ENCODE measurements around the gene NSL1.

NSL1 gene

DNA sequence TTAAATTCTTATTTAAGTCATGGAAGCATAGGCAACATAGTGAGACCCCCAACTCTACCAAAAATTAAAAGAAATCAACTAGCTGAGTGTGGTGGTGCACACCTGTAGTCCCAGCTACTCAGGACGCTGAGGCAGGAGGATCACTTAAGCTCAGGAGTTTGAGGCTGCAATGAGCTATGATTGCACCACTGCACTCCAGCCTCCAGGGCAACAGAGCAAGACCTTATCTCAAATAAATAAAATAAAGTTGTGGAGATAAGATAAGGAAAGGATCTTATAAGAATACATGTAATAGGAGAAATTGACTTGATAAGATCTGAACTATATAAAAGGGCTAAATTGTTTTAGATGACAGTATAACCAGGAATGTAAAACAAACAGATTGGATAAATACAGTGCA, 89.7 kb downstream of the NSL1 start:
- DNase-seq, result no peak

DNA sequence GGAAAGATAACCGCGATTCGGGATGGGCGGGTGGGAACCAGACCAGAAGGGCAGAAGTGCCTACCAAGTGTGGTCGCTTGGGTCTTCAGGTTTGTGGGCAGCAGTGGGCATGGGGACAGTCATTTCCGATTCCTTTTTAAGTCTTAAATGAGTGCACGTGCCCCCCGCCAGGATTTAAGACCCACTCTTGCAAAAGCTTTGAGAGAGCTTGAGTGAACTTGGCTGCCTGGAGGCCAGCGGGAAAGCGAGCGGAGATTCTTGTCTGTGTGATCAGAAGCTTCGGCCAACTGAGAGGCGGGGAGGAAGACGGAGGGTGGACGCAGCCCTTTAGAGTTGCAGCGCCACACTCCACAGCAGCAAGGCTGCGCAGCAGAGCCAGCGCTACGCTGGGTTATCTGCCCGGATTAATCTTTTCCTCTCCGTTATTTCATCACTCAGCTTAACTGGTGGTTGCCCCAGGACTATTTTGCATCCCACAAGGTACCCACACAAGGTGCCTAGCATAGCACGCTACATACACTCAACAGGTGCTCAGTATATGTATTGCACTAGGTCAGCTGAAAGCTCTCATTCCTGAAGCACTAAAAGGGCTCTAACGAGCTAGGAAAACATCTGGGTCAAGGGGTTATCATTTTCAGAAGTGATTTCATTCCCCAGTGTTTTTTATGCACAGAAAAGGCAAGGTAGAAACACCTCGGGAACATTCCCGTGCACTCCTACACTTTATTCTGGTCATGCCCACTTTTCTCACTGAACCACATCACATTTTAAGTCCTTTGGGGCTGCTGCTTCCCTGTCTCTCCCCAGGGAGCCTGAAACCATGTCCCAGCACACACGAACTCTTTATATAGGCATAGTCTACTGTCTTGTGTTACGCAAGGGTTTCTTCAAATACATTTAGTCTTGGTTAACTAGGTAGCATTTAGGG, 90.4 kb downstream of the NSL1 start:
- peak; percentile 33 for DNase-seq

DNA sequence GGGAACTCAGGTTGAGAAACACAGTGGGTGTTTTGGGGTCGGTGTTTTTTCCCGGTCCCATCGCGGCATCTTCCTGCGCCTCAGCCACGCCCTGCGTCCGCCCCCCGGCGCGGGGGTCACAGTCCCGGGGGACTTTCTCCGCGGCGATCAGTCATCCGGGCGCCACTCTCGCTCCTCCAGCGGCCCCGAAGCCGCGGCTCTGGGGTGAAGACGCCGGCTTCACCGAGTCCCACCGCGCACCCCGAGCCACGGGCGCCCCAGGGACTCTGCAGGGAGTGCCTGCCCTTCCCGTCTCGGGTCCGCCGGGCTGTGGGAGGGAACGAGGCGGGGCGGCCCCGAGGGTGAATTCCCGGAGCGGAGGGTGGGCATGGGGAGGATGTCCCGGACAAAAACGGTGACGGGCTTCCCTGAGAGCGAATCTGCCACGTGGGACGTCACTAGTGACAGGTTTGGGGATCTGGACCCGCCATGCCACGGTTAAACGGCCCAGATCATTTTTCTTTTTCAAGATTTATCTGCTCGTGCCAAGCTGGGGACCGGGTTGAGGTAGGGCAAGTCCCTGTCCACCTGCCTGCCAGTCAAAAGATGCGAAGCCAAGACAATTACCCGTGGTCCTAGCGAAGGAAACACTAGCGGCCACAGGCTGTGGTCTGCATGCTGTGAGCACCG, 91.2 kb downstream of the NSL1 start:
- peak; percentile 51 for DNase-seq

DNA sequence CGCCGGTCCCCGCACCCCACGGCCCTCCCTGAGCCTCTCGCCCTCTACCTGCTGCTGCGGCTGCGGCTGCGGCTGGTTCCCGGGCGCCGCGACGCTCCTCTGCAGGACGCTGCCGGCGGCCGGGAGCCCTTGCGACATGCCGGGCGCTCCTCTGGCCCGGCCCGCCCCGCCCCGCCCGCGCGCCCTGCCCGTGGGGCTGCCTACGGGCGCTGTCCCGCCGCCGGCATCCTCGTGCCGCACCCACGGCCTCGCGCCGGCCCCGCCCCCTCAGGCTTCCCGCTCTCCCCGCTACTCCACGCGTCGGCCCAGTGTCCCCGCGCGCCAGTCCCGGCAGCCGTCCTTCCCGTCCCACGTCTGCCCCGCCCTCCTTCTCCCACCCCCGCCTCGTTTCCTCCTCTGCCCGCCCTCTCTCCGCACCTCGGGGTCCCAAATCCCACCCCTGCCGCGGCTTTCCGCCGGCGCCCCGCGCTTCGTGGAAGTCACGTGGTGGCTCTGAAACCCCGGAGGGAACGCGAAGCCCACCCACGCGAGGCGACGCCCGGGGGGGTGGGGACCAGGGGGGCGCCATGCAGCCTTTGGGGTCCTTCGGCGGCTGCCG, 91.9 kb downstream of the NSL1 start, which contains the start of gene BATF3:
Gene BATF3, minus strand, starts transcription at position 216 of the 598 bp plus-strand sequence. Its CDS starts 78 bp downstream, at position 138.
- peak; percentile 67 for DNase-seq

DNA sequence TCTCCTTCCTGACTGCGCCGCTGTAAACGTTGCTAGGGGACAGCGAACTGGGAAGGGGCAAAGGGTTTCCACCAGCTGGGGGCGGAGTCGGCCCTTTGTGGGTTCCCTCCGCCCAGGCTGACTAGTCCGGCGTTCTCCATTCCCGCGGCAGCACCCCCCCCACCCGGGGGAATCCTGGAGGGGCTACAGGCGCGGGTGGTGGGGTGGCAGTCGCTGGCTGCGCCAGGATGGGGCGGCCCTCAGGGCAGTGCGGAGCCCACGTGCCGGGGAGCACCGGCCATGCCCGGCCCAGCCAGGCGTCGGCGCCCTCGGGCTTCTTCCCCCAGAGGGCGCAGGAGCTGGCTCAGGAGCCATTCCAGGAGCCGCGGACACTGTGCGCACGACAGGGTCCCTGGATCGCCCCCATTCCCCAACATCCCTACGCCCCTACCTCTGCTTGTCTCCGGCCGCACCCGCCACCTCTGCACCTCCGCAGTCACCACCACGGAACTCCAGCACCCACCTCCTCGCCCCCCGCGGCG, 92.4 kb downstream of the NSL1 start:
- peak; percentile 59 for DNase-seq

DNA sequence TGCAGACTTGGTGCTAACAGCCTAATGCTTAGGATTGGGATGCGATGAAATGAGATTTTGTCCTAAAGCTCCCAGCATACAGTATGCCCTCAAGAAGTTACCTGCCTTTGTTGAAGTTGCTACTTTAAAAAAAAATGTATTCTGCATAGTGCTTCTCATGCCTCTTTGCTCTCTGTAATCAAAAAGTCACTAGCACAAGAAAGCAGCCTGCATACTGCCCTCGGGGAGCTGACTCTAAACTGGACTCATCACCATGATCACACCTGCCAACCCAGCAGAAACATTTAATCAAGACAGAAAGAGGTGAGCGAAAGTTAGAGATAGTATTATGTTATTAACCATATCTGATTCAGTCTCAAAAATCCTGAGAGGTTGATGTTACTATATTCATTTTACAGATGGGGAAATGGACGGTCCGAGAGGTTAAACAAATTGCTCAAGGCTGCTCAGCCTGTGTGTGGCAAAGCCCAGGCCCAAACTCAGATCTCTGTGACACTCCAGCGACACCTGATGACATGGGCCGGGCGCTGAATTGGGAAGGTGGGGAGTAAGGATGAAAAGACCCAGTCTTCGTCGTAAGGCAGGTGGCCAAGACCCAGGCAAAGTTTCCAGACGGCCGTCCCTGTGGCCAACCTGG, 93.0 kb downstream of the NSL1 start:
- DNase-seq, result no peak

DNA sequence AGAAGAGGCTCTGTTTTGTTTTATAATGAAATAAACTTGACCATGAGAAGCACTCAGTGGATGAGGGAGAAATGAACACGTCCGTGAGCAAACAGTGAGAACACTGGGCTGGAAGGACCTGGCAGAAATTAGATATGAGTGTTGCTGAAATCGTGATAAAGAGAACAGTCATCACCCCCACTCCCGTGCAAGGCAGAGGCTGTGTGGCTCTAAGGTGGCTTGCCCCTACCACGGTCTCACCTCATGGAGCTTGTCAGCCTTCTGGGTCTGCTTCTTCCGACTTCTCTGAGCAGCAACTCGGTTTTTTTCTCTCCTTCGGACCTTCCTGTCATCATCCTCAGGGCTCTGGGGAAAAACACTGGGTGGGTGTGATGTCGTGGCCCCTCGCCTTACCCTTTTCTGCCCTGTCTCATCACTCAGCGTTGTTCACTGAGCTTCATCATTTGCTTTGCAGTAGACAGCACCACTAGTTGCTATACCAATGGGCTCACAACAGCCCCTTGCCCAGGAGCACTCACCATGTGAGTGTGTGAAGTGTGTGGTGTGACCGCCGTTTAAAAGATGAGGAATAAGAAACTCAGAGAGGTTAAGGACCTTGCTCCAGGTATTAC, 94.8 kb downstream of the NSL1 start:
- DNase-seq, result no peak

DNA sequence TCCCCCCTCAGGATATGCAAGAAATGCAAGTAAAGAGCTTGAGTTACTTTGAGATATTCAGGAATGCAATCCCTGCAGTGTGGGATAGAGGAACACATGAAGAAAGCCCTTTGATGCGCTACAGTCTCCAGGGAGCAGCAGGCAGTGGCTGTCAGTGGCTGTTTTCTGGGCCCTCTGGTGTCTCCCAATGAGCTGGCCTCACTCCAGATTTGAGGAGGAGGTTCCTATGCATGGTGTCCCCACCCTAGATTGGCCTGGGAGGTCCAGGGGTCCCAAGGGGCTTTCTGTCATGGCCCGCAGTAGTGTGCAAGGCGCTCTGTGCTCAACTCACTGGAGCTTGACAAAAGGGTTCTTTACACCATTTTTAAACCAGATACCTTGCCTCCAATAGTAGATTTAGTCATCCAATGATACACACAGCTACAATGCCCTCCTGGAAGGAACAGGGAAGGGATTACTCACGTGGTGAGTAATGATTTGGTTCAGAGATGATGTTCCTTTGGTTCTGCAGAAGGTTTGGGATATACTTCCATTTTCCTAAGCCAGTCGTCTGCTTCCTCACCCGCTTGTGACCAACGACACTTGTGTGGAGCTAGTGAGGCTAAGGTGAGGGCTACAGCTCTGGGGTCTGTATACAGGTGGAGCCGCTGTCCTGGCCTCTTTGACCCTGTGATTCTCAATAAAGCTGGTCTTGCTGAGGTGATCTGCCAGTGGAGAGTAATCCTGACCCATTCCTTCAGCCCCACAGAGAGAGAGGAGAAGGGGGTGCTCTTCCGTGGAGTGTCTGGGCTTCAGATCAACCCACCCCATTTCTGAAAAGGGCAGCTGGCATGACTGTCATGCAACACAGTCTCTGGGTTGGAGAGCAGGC, 98.6 kb downstream of the NSL1 start:
- DNase-seq, result no peak

DNA sequence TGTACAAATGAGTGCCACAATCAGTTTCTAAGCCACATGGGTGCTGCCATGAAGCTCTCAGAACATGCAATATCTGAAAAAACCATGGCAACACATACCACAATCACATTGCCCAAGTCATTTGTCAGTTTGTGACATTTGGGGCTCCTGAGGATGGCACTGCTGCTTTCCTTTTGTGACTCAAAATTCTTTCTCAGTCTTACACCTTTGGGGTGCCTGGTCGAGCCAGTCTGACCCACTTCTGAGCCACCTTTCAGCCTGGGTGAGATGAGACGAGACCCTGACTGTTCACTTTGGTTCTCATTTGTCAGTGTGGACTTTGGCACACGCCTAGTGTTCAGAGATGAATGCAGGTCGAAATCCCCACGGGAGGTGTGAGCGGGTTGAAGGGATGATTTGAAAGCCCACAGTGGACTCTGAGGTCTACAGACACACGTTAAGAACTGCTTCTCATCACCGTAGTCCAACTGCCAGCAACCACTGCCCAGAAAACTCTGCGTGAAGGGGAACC, 100.0 kb downstream of the NSL1 start:
- DNase-seq, result no peak

DNA sequence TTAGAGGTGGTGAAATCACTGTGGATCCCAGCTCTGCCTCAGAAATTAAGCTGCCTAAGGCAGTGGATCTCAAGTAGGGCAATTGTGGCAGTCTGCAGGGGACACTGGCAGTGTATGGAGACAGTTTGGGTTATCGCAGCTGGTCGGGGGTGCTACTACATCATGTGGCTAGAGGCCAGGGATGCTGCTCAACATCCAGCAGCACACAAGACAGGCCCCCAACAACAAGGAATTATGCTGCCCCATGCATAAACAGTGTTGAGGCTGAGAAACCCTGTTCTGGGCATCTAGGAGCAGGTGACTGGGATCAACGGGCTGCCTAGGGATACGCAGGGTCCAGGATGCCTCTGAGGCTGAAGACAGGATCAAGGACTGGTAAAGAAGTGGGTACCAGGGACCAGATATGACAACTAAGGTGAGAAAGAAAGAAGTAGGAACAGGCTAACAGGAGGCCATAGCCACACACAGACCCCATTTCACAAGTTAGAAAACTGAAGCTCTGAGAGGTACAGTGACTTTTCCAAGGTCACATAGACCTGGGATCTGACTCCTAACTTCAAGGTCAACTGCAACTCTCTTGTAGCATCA, 100.7 kb downstream of the NSL1 start:
- DNase-seq, result no peak

DNA sequence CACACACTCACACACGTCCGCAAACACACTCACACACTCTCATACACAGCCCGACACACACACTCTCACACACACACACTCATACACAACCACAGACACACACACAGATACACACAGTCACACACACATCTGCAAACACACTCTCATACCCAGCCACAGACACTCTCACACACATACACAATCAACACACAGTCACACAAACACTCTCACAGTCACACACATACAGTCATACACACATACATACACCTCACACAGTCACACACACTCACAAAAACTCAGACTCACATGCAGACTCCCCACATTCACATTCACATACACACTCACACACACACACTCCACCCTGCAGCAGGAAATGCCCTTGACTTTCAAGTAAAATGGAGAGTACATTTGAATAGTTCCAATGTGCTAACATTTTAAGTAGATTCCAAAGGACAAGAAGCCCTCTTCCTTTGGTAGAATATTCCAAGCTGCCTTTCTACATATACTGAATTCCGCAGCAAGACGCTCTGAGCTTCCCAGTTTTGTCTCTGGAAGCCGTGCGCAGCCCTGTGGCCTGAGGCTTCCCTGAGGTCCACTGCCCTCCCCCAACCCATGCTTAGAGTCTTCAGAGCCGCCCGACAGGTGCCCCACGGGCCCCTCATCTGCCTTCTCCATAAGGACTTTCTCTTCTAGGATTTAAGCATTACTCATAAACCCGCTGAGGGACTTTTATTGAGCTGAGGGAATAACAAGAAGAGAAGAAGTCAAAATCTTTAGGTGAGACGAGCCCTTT, 101.6 kb downstream of the NSL1 start:
- no peak for DNase-seq

DNA sequence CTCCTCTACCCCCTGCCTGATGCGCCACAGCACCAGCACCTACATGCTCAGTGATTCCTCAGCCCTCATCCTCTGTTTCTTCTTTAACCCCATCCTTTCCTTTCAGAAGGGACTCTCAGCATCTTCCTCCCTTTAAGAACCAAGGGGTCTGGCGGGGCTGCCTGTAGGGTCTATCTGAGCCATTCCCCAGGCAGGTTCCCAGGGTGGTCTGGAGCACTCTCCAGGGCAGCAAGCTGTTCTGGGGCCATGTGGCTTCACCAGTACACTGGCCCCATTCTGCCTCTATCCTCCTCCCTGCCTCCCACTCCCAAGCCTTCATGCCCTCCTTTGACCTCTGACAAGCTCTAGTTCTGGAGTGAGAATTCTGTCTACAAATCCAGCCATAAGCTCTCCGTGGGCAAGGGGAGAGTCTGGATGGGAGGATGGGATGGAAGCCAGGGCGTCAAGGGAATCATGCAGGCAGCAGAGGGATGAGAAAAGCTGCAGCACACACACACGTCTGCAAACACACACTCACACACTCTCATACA, 102.3 kb downstream of the NSL1 start:
- DNase-seq, result no peak

DNA sequence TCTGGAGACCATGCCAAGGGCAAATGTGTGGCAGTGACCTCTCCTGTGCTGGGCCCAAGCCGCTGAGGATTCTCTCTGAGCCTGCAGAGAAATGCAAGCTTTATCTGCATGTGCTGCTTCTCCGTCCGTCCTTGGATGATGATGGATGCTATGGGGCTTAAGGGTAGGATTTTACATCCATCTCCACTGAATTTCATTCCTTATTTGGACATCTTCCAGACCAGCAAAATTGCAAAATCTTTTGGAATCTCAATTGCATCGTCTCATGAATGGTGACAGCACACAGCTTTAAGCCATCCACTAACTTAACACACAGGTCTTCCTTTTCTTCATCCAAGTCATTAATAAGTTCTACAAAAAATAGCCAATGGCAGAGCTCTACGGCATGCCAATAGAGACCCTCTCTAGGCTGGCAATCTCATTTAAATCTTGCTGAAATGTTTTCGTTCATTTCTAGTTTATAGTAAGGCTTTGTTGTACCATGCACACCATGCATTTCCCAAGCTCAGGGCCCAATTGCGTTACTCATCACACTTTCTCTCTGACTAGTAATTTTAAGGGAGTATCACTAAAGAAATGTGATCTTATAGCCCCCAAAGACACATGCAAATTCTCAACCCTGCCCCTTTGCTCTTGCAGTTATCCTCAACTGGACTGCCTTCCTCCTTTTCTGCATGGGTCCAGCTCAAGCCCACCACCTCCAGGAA, 103.1 kb downstream of the NSL1 start:
- no peak for DNase-seq

DNA sequence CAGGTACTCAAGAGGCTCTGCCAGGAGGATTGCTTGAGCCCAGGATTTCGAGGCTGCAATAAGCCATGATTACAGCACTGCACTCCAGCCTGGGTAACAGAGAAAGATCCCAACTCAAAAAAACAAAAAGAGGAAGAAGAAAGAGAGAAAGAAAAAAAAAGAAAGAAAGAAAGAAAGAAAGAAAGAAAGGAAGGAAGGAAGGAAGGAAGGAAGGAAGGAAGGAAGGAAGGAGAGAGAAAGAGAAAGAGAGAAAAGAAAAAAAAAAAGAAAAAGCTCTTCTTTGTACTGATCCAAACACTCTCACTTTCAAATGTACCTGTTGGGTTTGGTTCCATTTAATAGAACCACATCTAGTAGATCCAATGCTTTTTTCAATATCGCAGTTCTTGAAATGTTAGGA, 103.8 kb downstream of the NSL1 start:
- no peak for DNase-seq

DNA sequence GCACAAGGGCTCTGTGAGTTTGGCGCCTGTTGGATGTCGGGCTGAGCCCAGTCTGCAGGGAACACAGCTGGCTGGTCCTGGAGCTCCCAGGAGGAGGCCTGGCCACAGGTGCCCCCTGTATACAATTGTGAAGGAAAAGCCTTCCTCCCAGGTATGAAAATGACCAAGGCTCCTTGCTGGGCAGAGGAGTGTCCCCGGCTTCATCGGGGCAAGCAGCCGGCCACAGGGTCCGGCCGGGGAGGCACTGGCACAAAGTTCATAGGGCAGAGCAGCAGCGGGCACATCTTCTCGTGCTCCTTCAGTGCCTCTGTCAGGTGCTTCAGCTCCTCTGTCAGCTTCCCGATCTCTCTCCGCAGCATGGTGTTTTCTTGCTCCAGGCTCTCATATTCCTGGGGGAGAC, 105.0 kb downstream of the NSL1 start:
- DNase-seq, result no peak

DNA sequence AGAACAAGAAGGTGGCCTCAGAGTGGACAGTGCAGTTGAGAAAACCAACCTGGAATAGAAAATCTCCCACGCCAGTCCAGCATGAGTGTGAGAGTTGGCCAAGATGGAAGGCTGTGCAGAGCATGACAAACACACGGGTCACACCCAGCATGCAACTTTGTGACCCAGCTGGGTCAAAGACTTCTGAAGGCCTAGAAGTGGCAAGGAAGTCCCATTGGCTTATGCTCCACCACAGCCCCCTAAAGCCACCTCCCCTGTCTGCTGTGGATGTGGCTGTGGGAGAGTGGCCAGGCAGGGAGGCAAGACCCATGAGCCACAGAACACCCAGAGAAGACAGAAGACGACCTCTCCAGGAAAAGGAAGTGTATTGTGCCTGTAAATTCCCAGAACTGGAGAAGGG, 105.5 kb downstream of the NSL1 start:
- no peak for DNase-seq

DNA sequence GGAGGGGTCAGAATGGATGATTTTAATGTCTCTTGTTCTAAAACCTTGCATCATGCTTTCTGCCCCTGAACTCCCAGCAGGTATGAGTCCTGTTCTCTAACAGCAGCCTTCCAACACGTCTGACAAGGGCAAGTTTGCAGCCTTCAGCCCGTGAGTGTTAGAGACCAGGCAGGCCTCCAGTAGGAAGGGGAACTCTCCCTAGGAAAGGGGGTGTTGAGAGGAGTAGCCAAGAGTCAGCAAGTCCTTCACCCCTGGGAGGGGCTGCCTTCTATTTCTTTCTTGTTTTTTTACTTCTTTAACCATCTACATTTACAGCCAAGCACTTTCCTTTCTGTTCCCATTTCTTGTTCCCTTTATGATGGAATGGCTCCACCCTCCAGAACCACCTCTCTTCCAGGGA, 106.1 kb downstream of the NSL1 start:
- DNase-seq, result no peak

DNA sequence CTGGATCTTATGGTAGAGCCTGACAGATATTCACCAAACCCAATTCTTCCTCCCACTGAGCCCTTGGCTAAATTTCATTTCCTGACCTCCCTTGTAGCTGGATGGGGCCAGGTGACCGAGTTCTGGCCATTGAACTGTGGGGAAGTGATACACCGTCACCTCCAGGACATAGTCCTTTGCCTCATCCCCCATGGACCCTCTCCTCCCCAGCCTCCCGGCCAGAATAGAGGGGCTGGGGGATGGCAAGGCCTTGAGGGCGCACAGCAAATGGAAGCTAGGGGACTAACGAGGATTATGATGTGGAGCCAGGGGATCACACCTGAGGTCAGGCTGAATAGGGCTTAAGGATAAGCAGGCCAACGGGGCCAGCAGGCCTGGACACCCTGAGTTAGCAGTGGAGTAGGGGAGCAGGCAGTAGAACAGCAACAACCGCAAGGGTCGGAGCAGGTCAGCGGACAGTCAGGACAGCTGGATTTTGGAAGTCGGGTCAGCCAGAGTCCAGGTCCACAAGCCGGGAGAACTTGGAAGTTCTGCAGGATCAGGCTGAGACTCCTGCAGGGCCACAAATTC, 107.0 kb downstream of the NSL1 start:
- DNase-seq, result no peak

DNA sequence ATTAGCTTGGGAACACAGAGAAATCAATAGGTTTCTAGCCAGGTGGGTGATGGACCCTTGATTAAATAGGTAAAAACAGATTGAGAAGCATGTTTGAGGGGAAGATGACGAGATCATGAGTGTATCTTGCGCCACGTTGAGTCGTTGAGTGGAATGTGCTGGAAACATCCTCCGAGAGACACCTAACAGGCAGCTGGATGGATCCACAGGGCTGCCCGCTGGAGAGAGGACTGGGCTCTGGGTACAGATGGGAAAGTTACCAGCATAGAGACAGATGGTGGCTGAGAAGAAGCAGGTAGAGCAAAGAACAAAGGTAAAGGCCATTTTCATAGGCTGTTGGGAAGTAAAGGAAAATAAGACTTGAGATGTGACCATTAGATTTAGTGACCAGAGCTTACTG, 107.5 kb downstream of the NSL1 start:
- DNase-seq, result no peak
